ENCODE measurements around the gene JMJD4. TPM values are rescaled to one million over a fixed set of nuclear protein-coding genes. Genes with fewer than 3 reads are reported as not detected.

The JMJD4 gene
- total RNA-seq, 2 experiments from 2014 or later = 16.8 to 17.3 TPM

DNA sequence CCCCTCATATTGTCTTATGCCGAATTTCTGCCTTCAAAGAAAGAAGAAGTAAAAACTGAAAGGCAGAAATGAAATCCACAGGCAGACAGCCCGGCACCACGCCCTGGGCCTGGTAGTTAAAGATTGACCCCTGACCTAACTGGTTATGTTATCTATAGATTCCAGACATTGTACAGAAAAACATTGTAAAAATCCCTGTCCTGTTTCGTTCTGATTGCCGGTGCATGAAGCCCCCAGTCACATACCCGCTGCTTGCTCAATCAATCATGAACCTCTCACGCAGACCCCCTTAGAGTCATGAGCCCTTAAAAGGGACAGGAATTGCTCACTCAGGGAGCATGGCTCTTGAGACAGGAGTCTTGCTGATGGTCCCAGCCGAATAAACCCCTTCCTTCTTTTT lies 49.3 kb downstream of the JMJD4 start:
- POLR2A ChIA-PET = no interaction called here
- ATAC-seq (no peak), DNase-seq (no peak)
- Mint-ChIP-seq H3K9me3 (ENCODE audit: insufficient read depth) (peaks cover 48% of the 10 kb centered on the region), H3K4me3 (no peak overlapping the region), H3K4me1 (ENCODE audit: low read depth) (no peaks in the 10 kb centered on the region), H3K27ac (no peak overlapping the region), H3K36me3 (ENCODE audit: low read depth) (no peaks in the 10 kb centered on the region), H3K27me3 (ENCODE audit: low read depth) (no peaks in the 10 kb centered on the region)
- CTCF ChIA-PET = no interaction called here

Other genes starting within 250 kb of the JMJD4 start
- gene ZNF678, start 171.7 kb downstream of the JMJD4 start, total RNA-seq = 1 to 10 TPM; 4.1 to 5.2 TPM
- 10 to 100 TPM; 20.7 to 25.3 TPM for gene SNAP47, start 133 bp upstream of the JMJD4 start, total RNA-seq
- not detected for gene PRSS38, start 80.4 kb upstream of the JMJD4 start, total RNA-seq
- gene WNT9A, start 212.6 kb upstream of the JMJD4 start, total RNA-seq = not detected